MCF 10A (cell line): ENCODE results near the gene GSTT4. TPM values are rescaled to one million over a fixed set of nuclear protein-coding genes. Genes with fewer than 3 reads are reported as not detected.

Source experiments
- BruUV-seq: library from RNA; stranded (reverse); fragments of 400-500 nt; replicated peaks from 2 replicates; lab custom pipeline; 2021; lab: Mats Ljungman, UMichigan
- CTCF ChIA-PET: fragments of 300-600 bp; sonication (Branson Sonifier 250); formaldehyde crosslinking; extraction: SDS; loops from one replicate; lab custom pipeline; 2021; ENCODE audit warnings: antibody characterized with exemption, inconsistent platforms; lab: Yijun Ruan, JAX
- POLR2A ChIA-PET: fragments of 300-600, 350-650 bp; sonication (Branson Sonifier 250); formaldehyde crosslinking; extraction: SDS; loops from one replicate; lab custom pipeline; 2020; ENCODE audit warnings: antibody characterized with exemption, inconsistent platforms; lab: Yijun Ruan, JAX
- DNase-seq: peaks from one replicate; pipeline ENCODE4 v3.0.0-alpha.2; 2018; ENCODE audit not compliant: unreplicated experiment
- H3K27ac Mint-ChIP-seq: one replicate; pipeline ENCODE4 v1.8.0; 2022; ENCODE audit warnings: mild to moderate bottlenecking, low read depth, mixed read lengths; ENCODE audit not compliant: unreplicated experiment
- H3K27me3 Mint-ChIP-seq: one replicate; pipeline ENCODE4 v1.8.0; 2022; ENCODE audit warnings: mixed read lengths; ENCODE audit not compliant: insufficient read depth, unreplicated experiment
- H3K36me3 Mint-ChIP-seq: one replicate; pipeline ENCODE4 v1.8.0; 2022; ENCODE audit warnings: mild to moderate bottlenecking, moderate library complexity, mixed read lengths; ENCODE audit not compliant: insufficient read depth, unreplicated experiment
- H3K4me1 Mint-ChIP-seq: one replicate; pipeline ENCODE4 v1.8.0; 2022; ENCODE audit warnings: mixed read lengths; ENCODE audit not compliant: insufficient read depth, unreplicated experiment
- H3K4me3 Mint-ChIP-seq: one replicate; pipeline ENCODE4 v1.8.0; 2022; ENCODE audit warnings: mild to moderate bottlenecking, moderate library complexity, mixed read lengths; ENCODE audit not compliant: unreplicated experiment
- H3K9me3 Mint-ChIP-seq: one replicate; pipeline ENCODE4 v1.8.0; 2022; ENCODE audit warnings: mixed read lengths; ENCODE audit not compliant: unreplicated experiment
- intact Hi-C: fragments of 100-400 bp; cut with micrococcal nuclease; formaldehyde crosslinking; loops from 2 replicates; pipeline ENCODE4 v1.14.1; 2022
- total RNA-seq: library from RNA; stranded (reverse); gene quantifications from 2 replicates; pipeline ENCODE4 v1.2.3, GENCODE V29; 2022
- TF ChIP-seq, protein P1 (sequence below): fragments of 200-600 bp; IDR thresholded peaks from one replicate; pipeline ENCODE4 v1.8.0; 2022; ENCODE audit warnings: antibody characterized with exemption, mild to moderate bottlenecking; ENCODE audit not compliant: unreplicated experiment

Gene GSTT4
- total RNA-seq, 1 experiment from 2014 or later: not detected

GRCh38 chr22:24037851-24038765, 32.9 kb upstream of the GSTT4 start:
- intact Hi-C loops: no loop called here
- no peaks in the 10 kb centered on the region for H3K27me3 Mint-ChIP-seq
- CTCF ChIA-PET: interaction anchor here (0.5 kb wide), 1 partner anchor 245 kb away, joined by 5 read pairs; no protein-coding TSS in a partner anchor
- no peak for DNase-seq
- peak overlapping the region; percentile 16 for H3K27ac Mint-ChIP-seq
- POLR2A ChIA-PET: interaction anchor here (0.8 to 1.2 kb wide), 2 partner anchors 10 to 856 kb away, joined by 3 to 5 read pairs; no protein-coding TSS in a partner anchor
- H3K36me3 Mint-ChIP-seq: peaks cover 29% of the 10 kb centered on the region
- TF ChIP-seq, protein P1, sequence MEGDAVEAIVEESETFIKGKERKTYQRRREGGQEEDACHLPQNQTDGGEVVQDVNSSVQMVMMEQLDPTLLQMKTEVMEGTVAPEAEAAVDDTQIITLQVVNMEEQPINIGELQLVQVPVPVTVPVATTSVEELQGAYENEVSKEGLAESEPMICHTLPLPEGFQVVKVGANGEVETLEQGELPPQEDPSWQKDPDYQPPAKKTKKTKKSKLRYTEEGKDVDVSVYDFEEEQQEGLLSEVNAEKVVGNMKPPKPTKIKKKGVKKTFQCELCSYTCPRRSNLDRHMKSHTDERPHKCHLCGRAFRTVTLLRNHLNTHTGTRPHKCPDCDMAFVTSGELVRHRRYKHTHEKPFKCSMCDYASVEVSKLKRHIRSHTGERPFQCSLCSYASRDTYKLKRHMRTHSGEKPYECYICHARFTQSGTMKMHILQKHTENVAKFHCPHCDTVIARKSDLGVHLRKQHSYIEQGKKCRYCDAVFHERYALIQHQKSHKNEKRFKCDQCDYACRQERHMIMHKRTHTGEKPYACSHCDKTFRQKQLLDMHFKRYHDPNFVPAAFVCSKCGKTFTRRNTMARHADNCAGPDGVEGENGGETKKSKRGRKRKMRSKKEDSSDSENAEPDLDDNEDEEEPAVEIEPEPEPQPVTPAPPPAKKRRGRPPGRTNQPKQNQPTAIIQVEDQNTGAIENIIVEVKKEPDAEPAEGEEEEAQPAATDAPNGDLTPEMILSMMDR: no peak
- no peak overlapping the region for H3K4me3 Mint-ChIP-seq
- H3K4me1 Mint-ChIP-seq: peaks cover 14% of the 10 kb centered on the region
- BruUV-seq: no TSS peak
- H3K9me3 Mint-ChIP-seq: no peaks in the 10 kb centered on the region

GRCh38 chr22:24035296-24035695, 30.0 kb upstream of the GSTT4 start:
- Mint-ChIP-seq H3K9me3 (no peaks in the 10 kb centered on the region), H3K27ac (no peak overlapping the region), H3K4me1 (peaks cover 6% of the 10 kb centered on the region), H3K36me3 (peaks cover 11% of the 10 kb centered on the region), H3K27me3 (no peaks in the 10 kb centered on the region), H3K4me3 (no peak overlapping the region)
- intact Hi-C loops: no loop called here
- ChIA-PET POLR2A (interaction anchor here (1.0 kb wide), 1 partner anchor 9 kb away, joined by 4 read pairs; no protein-coding TSS in a partner anchor), CTCF (interaction anchor here (1.0 kb wide), 1 partner anchor 121 kb away, joined by 3 read pairs; no protein-coding TSS in a partner anchor)
- no peak for DNase-seq
- no TSS peak for BruUV-seq
- TF ChIP-seq, protein P1: no peak

- no peaks in the 10 kb centered on the region for H3K27me3 Mint-ChIP-seq
- no TSS peak for BruUV-seq
These were observed 28.5 kb upstream of the GSTT4 start for GRCh38 chr22:24033731-24034130.

More at GRCh38 chr22:24033731-24034130, 28.5 kb upstream of the GSTT4 start:
- intact Hi-C loops: no loop called here
- H3K4me3 Mint-ChIP-seq: no peak overlapping the region
- TF ChIP-seq, protein P1: no peak
- no peak overlapping the region for H3K27ac Mint-ChIP-seq
- peaks cover 11% of the 10 kb centered on the region for H3K36me3 Mint-ChIP-seq
- no peaks in the 10 kb centered on the region for H3K9me3 Mint-ChIP-seq
- ChIA-PET POLR2A (no interaction called here), CTCF (no interaction called here)
- peaks cover 6% of the 10 kb centered on the region for H3K4me1 Mint-ChIP-seq
- no peak for DNase-seq
